A549 (cell line): Measurements from ENCODE around the gene SLC45A1. TPM values are rescaled to one million over a fixed set of nuclear protein-coding genes. Genes with fewer than 3 reads are reported as not detected.

ENCODE experiments used
- ATAC-seq, 2 experiments: fragments of 200-7000 bp in 1 of 2; fragments of >200 bp in 1 of 2; cut with Nextera tagmentation in 1 of 2; cut with Tn5 transposase in 1 of 2; 3 replicates each; pipeline versions ENCODE4 v1.8.0 to v1.9.1; 2018 to 2020; ENCODE audit warnings: mild to moderate bottlenecking in 1 of 2, moderate library complexity in 1 of 2
- CTCF ChIA-PET: fragments of 300-600 bp; sonication (Branson Sonifier 250); formaldehyde crosslinking; extraction: SDS; loops from one replicate; lab custom pipeline; 2021; ENCODE audit warnings: antibody characterized with exemption, inconsistent platforms; lab: Yijun Ruan, JAX
- POLR2A ChIA-PET: fragments of 350-600 bp; formaldehyde crosslinking; extraction: SDS; loops from one replicate; lab custom pipeline; 2021; ENCODE audit warnings: antibody characterized with exemption, inconsistent platforms; lab: Yijun Ruan, JAX
- DNase-seq, 2 experiments: peaks; one replicate each; pipeline versions ENCODE4 v3.0.0 to v3.0.0-alpha.2; 2011 to 2016; ENCODE audit warnings: low read depth in 1 of 2, low spot score in 1 of 2
- FAIRE-seq: peaks from 2 replicates; lab custom pipeline; 2011; peaks lifted over from hg19 to GRCh38; lab: Jason Lieb, UNC
- H3K27ac ChIP-seq, 2 experiments: fragments of >200 bp; sonication (Bioruptor Twin); formaldehyde crosslinking; 3 replicates each; pipeline ENCODE4 v1.5.1; 2016 to 2017
- H3K4me1 ChIP-seq: fragments of >200 bp; sonication (Bioruptor Twin); formaldehyde crosslinking; 3 replicates; pipeline ENCODE4 v1.6.1; 2016
- H3K4me2 ChIP-seq: fragments of >200 bp; sonication (Bioruptor Twin); formaldehyde crosslinking; 3 replicates; pipeline ENCODE4 v1.6.1; 2016
- H3K4me3 ChIP-seq: fragments of >200 bp; sonication (Bioruptor Twin); formaldehyde crosslinking; 3 replicates; pipeline ENCODE4 v1.5.1; 2016
- H3K9me3 ChIP-seq: fragments of >200 bp; sonication (Bioruptor Twin); formaldehyde crosslinking; 3 replicates; pipeline ENCODE4 v1.6.1; 2016
- CHD2 ChIP-seq: fragments of 150-350 bp; IDR thresholded peaks from 2 replicates; pipeline ENCODE4 v1.6.1; 2014; ENCODE audit warnings: low read length; ENCODE audit not compliant: partially characterized antibody
- CHD4 ChIP-seq: fragments of 200-600 bp; sonication (generic); IDR thresholded peaks from 2 replicates; pipeline ENCODE4 v1.6.1; 2016; ENCODE audit warnings: antibody characterized with exemption, mild to moderate bottlenecking, borderline replicate concordance
- EHF ChIP-seq: fragments of 250-450 bp; sonication (Bioruptor Pico); IDR thresholded peaks from 2 replicates; pipeline ENCODE4 v1.5.0; 2020; ENCODE audit warnings: mild to moderate bottlenecking
- EHMT2 ChIP-seq: fragments of 200-600 bp; sonication (generic); IDR thresholded peaks from 2 replicates; pipeline ENCODE4 v1.6.1; 2016; ENCODE audit warnings: antibody characterized with exemption, low read depth, mild to moderate bottlenecking, moderate library complexity
- EP300 ChIP-seq, 2 experiments: fragments of >200 bp; sonication (Bioruptor Twin); formaldehyde crosslinking; IDR thresholded peaks; 2 replicates in 1 of 2; 3 replicates in 1 of 2; pipeline ENCODE4 v1.6.1; 2016 to 2017
- FOSB ChIP-seq: fragments of 250-450 bp; sonication (Bioruptor Pico); IDR thresholded peaks from 2 replicates; pipeline ENCODE4 v1.5.0; 2020; ENCODE audit warnings: mild to moderate bottlenecking, moderate library complexity
- FOSL2 ChIP-seq, 2 experiments: fragments of 450-650 bp in 1 of 2; fragments of >200 bp in 1 of 2; sonication (Bioruptor Twin) in 1 of 2; formaldehyde crosslinking; IDR thresholded peaks; 2 replicates each; pipeline versions ENCODE4 v1.5.0 to v1.6.1; 2016 to 2020; ENCODE audit warnings: mild to moderate bottlenecking in 1 of 2, moderate library complexity in 1 of 2
- FOXS1 ChIP-seq: fragments of 250-450 bp; sonication (Bioruptor Pico); IDR thresholded peaks from 2 replicates; pipeline ENCODE4 v1.5.0; 2020; ENCODE audit warnings: mild to moderate bottlenecking, moderate library complexity
- GATA3 ChIP-seq: IDR thresholded peaks from 2 replicates; pipeline ENCODE4 v1.6.1; 2012; ENCODE audit warnings: borderline replicate concordance
- HEYL ChIP-seq: fragments of 250-450 bp; sonication (Bioruptor Pico); IDR thresholded peaks from 2 replicates; pipeline ENCODE4 v1.8.0; 2021; ENCODE audit warnings: mild to moderate bottlenecking, moderate library complexity
- HOXA7 ChIP-seq: fragments of 250-450 bp; sonication (Bioruptor Pico); IDR thresholded peaks from 2 replicates; pipeline ENCODE4 v1.5.0; 2020; ENCODE audit warnings: mild to moderate bottlenecking, moderate library complexity
- MAFK ChIP-seq: fragments of 450-650 bp; IDR thresholded peaks from 2 replicates; pipeline ENCODE4 v1.6.1; 2014; ENCODE audit not compliant: partially characterized antibody
- NPAS2 ChIP-seq: fragments of 250-450 bp; sonication (Bioruptor Pico); IDR thresholded peaks from 2 replicates; pipeline ENCODE4 v1.8.0; 2022; ENCODE audit warnings: mild to moderate bottlenecking, moderate library complexity, borderline replicate concordance
- POLR2A ChIP-seq: IDR thresholded peaks from 2 replicates; pipeline ENCODE4 v1.6.1; 2012; ENCODE audit warnings: mild to moderate bottlenecking, low read length
- RAD21 ChIP-seq, 2 experiments: fragments of >200 bp in 1 of 2; sonication (Bioruptor Twin) in 1 of 2; formaldehyde crosslinking in 1 of 2; IDR thresholded peaks in 1 of 2; conservative IDR thresholded peaks in 1 of 2; 2 replicates in 1 of 2; 3 replicates in 1 of 2; pipeline ENCODE4 v1.6.1; 2012 to 2018; ENCODE audit warnings: inconsistent platforms in 1 of 2
- RCOR1 ChIP-seq: fragments of 150-350 bp; IDR thresholded peaks from 2 replicates; pipeline ENCODE4 v1.6.1; 2014; ENCODE audit warnings: antibody characterized with exemption, low read length, low read depth
- SMC3 ChIP-seq: fragments of >200 bp; sonication (Bioruptor Twin); formaldehyde crosslinking; IDR thresholded peaks from 3 replicates; pipeline ENCODE4 v1.6.1; 2018; ENCODE audit warnings: inconsistent platforms
- SREBF2 ChIP-seq: fragments of 450-650 bp; IDR thresholded peaks from 2 replicates; pipeline ENCODE4 v1.6.1; 2014; ENCODE audit warnings: mild to moderate bottlenecking, moderate library complexity
- TFCP2L1 ChIP-seq: fragments of 250-450 bp; sonication (Bioruptor Pico); IDR thresholded peaks from 2 replicates; pipeline ENCODE4 v1.5.0; 2021; ENCODE audit warnings: mild to moderate bottlenecking
- USF2 ChIP-seq: fragments of 450-650 bp; IDR thresholded peaks from 2 replicates; pipeline ENCODE4 v1.6.1; 2014; ENCODE audit warnings: antibody characterized with exemption
- ZSCAN20 ChIP-seq: fragments of 250-450 bp; sonication (Bioruptor Pico); IDR thresholded peaks from 2 replicates; pipeline ENCODE4 v1.8.0; 2022; ENCODE audit warnings: mild to moderate bottlenecking, moderate library complexity
- WGBS: methylation state at CpG from one replicate; pipeline ENCODE4 v1.1.6; 2017; ENCODE audit errors: missing lambda C conversion rate; 5-methylcytosine and 5-hydroxymethylcytosine counted together
- polyA plus RNA-seq, 4 experiments: library from polyadenylated mRNA; depleted of rRNA in 3 of 4; stranded (reverse); fragments of >200 nt; fragmentation: RNase III in 1 of 4; extraction: RNeasy Plus Mini Kit Qiagen cat#74134 plus additional on column Dnase treatment in 1 of 4; gene quantifications; 2 replicates in 3 of 4; 3 replicates in 1 of 4; pipeline ENCODE4 v1.2.3, GENCODE V29; 2011 to 2017

SLC45A1 gene
- polyA plus RNA-seq, 2 of the 4 experiments (the other 2 are of a cell fraction) = 1.6 to 1.8 TPM

GRCh38 chr1:8318436-8318835 lies 522 bp downstream of the SLC45A1 start:
- DNase-seq (no peak), ATAC-seq (no peak)
- WGBS = 86% methylated on average over 11 of the region's 18 CpGs
- POLR2A ChIA-PET = no interaction called here
- peak overlapping the region; percentile 68 for H3K4me3 ChIP-seq
- TF ChIP-seq EP300 (IDR thresholded peaks at IDR 0.05) (no peak), SMC3 (no peak), MAFK (no peak), EHMT2 (no peak), GATA3 (no peak), FOXS1 (CRISPR knock-in tag) (no peak), USF2 (no peak), ZSCAN20 (CRISPR knock-in tag) (no peak), RAD21 (conservative IDR thresholded peaks at IDR 0.05 in 1 of 2, IDR thresholded peaks at IDR 0.05 in 1 of 2) (no peak), CHD4 (no peak), HEYL (CRISPR knock-in tag) (no peak), TFCP2L1 (CRISPR knock-in tag) (no peak), CHD2 (no peak)
- TF ChIP-seq, all 56 proteins: peak for 0
- H3K27ac ChIP-seq = peak overlapping the region; percentile 90 to 92
- peaks cover 36% of the 10 kb centered on the region for H3K4me1 ChIP-seq
- no peaks in the 10 kb centered on the region for H3K9me3 ChIP-seq
- CTCF ChIA-PET = interaction anchor here (1.0 to 6.1 kb wide), 3 partner anchors 34 to 339 kb away, joined by 3 to 145 read pairs (median 3); no protein-coding TSS in a partner anchor
- H3K4me2 ChIP-seq = peak overlapping the region; percentile 98
- no peak for FAIRE-seq

- Histone ChIP-seq H3K4me2 (no peak overlapping the region), H3K4me1 (peaks cover 11% of the 10 kb centered on the region), H3K9me3 (no peaks in the 10 kb centered on the region), H3K27ac (no peak overlapping the region), H3K4me3 (no peak overlapping the region)
- CTCF ChIA-PET = interaction anchor here (1.3 kb wide), 1 partner anchor 306 kb away, joined by 3 read pairs; no protein-coding TSS in a partner anchor
- POLR2A ChIA-PET = no interaction called here
- ATAC-seq (no peak), DNase-seq (no peak), FAIRE-seq (no peak)
- TF ChIP-seq POLR2A = no peak
- TF ChIP-seq FOSB (CRISPR knock-in tag) = no peak
- no peak for TF ChIP-seq ZSCAN20 (CRISPR knock-in tag)
- TF ChIP-seq RAD21 (conservative IDR thresholded peaks at IDR 0.05 in 1 of 2, IDR thresholded peaks at IDR 0.05 in 1 of 2) = no peak
- TF ChIP-seq FOXS1 (CRISPR knock-in tag) = no peak
- WGBS = 55% methylated on average over 2 of the region's 3 CpGs
Measured at GRCh38 chr1:8321612-8322011, 3.7 kb downstream of the SLC45A1 start.

- TF ChIP-seq FOSL2 (IDR thresholded peaks at IDR 0.05) (no peak), FOSL2 (CRISPR knock-in tag; IDR thresholded peaks at IDR 0.05) (no peak), EHF (CRISPR knock-in tag) (no peak), RCOR1 (no peak), HEYL (CRISPR knock-in tag) (no peak), HOXA7 (no peak), NPAS2 (no peak), SREBF2 (no peak), ZSCAN20 (CRISPR knock-in tag) (no peak)
- Histone ChIP-seq H3K4me2 (no peak overlapping the region), H3K27ac (no peak overlapping the region), H3K9me3 (no peaks in the 10 kb centered on the region), H3K4me1 (0 out of 3 replicates have a peak, but pooled peaks cover under 1% of the 10 kb centered on the region), H3K4me3 (no peak overlapping the region)
- ChIA-PET CTCF (interaction anchor here (1.2 to 7.8 kb wide), 2 partner anchors 8 to 348 kb away, joined by 5 to 42 read pairs; no protein-coding TSS in a partner anchor), POLR2A (no interaction called here)
- FAIRE-seq (no peak), ATAC-seq (no peak), DNase-seq (no peak)
- 89% methylated on average over 7 of the region's 11 CpGs for WGBS
Measured at GRCh38 chr1:8323706-8324105, 5.8 kb downstream of the SLC45A1 start.
